ENCODE measurements around the gene TNNI2. TPM values are rescaled to one million over a fixed set of nuclear protein-coding genes. Genes with fewer than 3 reads are reported as not detected.
A peak's percentile ranks its signal among the peaks of the same experiment; 100 is the strongest.

The TNNI2 gene
- polyA plus RNA-seq (2012; rRNA removed): not detected in 2 replicates
- polyA plus RNA-seq (2012; cell fraction: cytosol; rRNA removed): 0.04 and 0.06 TPM in 2 replicates
- polyA plus RNA-seq (2012; cell fraction: nucleus; rRNA removed): 0.14 and 0.26 TPM in 2 replicates

- WGBS (ENCODE audit: low lambda C conversion rate): 85% methylated on average over 5 of the region's 32 CpGs
- no peak within 1 kb of the TSS for H2AFZ ChIP-seq (ENCODE audit: low read depth)
- ChIA-PET POLR2A (no interaction called here), CTCF (interaction anchor here (0.6 to 20.8 kb wide), 17 partner anchors 9 to 311 kb away, joined by 3 to 478 read pairs (median 4); partner anchors contain the start of genes IGF2 and PRR33)
- H3K27ac ChIP-seq (ENCODE audit: low read depth in 2 of 2, low read length in 1 of 2): peak within 1 kb of the TSS in 1 of 2 experiments; percentile 60; a peak in 1 of 4 replicates
- H3K4me2 ChIP-seq: no peak within 1 kb of the TSS
- no peaks in the 10 kb centered on the region for H3K9me3 ChIP-seq
- H3K4me3 ChIP-seq (ENCODE audit: low read depth in 2 of 2, low read length in 1 of 2): no peak within 1 kb of the TSS
- no peak for DNase-seq
- H3F3A ChIP-seq (replicated peaks; ENCODE audit: insufficient read depth): no peaks in the 10 kb centered on the region
- no peaks in the 10 kb centered on the region for H3K79me2 ChIP-seq (ENCODE audit: insufficient read depth)
- peaks cover 0 to 30% of the 10 kb centered on the region in 2 experiments; a peak in 1 of 4 replicates for H3K4me1 ChIP-seq (ENCODE audit: control insufficient read depth in 1 of 2, insufficient read depth in 2 of 2, low read depth in 1 of 2, low read length in 1 of 2)
- no peak for TF ChIP-seq CTCF (IDR thresholded peaks at IDR 0.05)
- no peak for TF ChIP-seq TEAD4 (IDR thresholded peaks at IDR 0.05; ENCODE audit: borderline replicate concordance, insufficient read depth)
- TF ChIP-seq EZH2phosphoT487 (IDR thresholded peaks at IDR 0.05; ENCODE audit: borderline replicate concordance, low read depth): no peak
- TF ChIP-seq YY1 (IDR thresholded peaks at IDR 0.05; ENCODE audit: low read depth): no peak
- TF ChIP-seq, protein P1, sequence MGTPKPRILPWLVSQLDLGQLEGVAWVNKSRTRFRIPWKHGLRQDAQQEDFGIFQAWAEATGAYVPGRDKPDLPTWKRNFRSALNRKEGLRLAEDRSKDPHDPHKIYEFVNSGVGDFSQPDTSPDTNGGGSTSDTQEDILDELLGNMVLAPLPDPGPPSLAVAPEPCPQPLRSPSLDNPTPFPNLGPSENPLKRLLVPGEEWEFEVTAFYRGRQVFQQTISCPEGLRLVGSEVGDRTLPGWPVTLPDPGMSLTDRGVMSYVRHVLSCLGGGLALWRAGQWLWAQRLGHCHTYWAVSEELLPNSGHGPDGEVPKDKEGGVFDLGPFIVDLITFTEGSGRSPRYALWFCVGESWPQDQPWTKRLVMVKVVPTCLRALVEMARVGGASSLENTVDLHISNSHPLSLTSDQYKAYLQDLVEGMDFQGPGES (IDR thresholded peaks at IDR 0.05; ENCODE audit: low read depth, low read length): no peak
- TF ChIP-seq TCF12 (IDR thresholded peaks at IDR 0.05): no peak
- no peak for TF ChIP-seq ZBTB33 (IDR thresholded peaks at IDR 0.05; ENCODE audit: borderline replicate concordance, low read depth)
- TF ChIP-seq ELF1 (IDR thresholded peaks at IDR 0.05): no peak
- TF ChIP-seq, protein P2, sequence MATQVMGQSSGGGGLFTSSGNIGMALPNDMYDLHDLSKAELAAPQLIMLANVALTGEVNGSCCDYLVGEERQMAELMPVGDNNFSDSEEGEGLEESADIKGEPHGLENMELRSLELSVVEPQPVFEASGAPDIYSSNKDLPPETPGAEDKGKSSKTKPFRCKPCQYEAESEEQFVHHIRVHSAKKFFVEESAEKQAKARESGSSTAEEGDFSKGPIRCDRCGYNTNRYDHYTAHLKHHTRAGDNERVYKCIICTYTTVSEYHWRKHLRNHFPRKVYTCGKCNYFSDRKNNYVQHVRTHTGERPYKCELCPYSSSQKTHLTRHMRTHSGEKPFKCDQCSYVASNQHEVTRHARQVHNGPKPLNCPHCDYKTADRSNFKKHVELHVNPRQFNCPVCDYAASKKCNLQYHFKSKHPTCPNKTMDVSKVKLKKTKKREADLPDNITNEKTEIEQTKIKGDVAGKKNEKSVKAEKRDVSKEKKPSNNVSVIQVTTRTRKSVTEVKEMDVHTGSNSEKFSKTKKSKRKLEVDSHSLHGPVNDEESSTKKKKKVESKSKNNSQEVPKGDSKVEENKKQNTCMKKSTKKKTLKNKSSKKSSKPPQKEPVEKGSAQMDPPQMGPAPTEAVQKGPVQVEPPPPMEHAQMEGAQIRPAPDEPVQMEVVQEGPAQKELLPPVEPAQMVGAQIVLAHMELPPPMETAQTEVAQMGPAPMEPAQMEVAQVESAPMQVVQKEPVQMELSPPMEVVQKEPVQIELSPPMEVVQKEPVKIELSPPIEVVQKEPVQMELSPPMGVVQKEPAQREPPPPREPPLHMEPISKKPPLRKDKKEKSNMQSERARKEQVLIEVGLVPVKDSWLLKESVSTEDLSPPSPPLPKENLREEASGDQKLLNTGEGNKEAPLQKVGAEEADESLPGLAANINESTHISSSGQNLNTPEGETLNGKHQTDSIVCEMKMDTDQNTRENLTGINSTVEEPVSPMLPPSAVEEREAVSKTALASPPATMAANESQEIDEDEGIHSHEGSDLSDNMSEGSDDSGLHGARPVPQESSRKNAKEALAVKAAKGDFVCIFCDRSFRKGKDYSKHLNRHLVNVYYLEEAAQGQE (IDR thresholded peaks at IDR 0.05; ENCODE audit: low read depth, low read length): no peak
- TF ChIP-seq JUND (IDR thresholded peaks at IDR 0.05): no peak
- no peak for TF ChIP-seq RCOR1 (IDR thresholded peaks at IDR 0.05; ENCODE audit: low read length)
- no peaks in the 10 kb centered on the region for H4K20me1 ChIP-seq (ENCODE audit: insufficient read depth)
- no peaks in the 10 kb centered on the region for H3K9me2 ChIP-seq
- H3K9ac ChIP-seq: no peak within 1 kb of the TSS
- no peaks in the 10 kb centered on the region for H3K36me3 ChIP-seq (replicated peaks in 1 of 2; ENCODE audit: control insufficient read depth in 1 of 2, insufficient read depth in 2 of 2, low read length in 1 of 2)
- no peaks in the 10 kb centered on the region for H3K27me3 ChIP-seq (ENCODE audit: insufficient read depth)
These were observed at the start of gene TNNI2 for GRCh38 chr11:1838426-1839144. Gene TNNI2, plus strand, starts transcription at chr11:1838981. Its CDS starts 716 bp downstream, at chr11:1839697.

All from SK-N-SH (cell line).